HG03280 (cell line): ENCODE results near the gene SETBP1.
A peak's percentile ranks its signal among the peaks of the same experiment; 100 is the strongest.

ENCODE experiments used
- ATAC-seq: cut with Tn5 transposase; IDR thresholded peaks from one replicate; pipeline ENCODE4 v1.9.1; 2021; ENCODE audit warnings: mild to moderate bottlenecking, moderate library complexity; ENCODE audit not compliant: unreplicated experiment

The SETBP1 gene

DNA sequence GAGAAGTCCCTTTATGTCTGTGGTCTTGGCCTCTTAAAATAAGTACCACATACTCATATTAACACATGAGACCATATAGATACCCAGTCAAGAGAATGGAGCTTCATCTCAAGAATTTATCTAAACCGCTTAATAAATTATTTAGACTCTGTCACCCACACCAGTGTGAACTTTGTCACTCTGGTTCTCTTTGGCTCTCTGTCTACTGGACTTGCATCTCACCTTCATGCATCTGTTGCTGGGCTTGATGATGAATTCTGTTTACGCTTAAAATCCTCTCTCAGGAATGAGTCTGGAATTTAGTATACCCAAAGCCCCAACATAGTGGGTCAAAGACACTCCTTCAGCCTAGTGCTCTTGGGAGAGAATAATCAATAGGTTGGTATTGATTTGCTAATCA, 73.9 kb downstream of the SETBP1 start:
- ATAC-seq, result no peak

GRCh38 chr18:44758861-44759631, 78.4 kb downstream of the SETBP1 start:
- peak; percentile 97 for ATAC-seq

GRCh38 chr18:44759925-44760342, 79.2 kb downstream of the SETBP1 start:
- ATAC-seq, result peak; percentile 57

DNA sequence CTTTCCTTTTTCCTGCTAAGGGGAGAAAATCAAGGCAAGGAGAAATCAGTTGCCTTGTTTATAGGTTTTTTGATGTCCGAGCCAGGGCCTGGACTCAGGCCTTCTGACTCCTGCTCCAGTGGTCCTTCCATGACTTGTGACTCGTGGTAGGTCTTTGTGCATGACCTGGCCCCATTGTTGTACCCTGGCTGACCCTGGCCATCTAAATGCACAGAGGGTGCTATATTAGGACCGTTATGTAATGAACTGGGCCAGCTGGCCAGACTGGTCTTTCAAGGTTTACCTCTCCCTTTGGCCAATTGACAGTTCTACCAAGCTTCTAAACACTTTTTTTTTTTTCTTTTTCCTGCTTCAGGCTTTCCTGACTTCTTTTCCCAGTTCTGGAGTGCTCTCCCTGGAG, 81.1 kb downstream of the SETBP1 start:
- ATAC-seq, result no peak

DNA sequence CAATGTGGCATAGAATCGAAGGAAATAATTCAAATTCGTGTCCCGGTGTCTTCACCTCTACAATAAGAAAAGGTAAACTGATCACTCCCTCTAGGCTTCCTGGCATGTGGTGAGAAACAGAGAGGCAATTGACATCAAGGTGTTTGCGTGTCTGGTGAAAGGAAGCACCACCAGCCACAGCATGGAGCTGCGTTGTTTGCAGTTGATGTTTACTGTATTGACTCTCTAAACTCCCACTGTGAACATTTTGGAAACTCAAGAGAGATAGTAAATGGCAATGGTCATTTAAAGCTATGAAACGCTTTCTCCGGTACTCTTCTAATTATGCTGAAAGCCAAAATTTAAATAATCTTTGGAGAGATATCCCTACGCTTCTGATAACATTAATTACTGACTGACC, 82.6 kb downstream of the SETBP1 start:
- no peak for ATAC-seq

DNA sequence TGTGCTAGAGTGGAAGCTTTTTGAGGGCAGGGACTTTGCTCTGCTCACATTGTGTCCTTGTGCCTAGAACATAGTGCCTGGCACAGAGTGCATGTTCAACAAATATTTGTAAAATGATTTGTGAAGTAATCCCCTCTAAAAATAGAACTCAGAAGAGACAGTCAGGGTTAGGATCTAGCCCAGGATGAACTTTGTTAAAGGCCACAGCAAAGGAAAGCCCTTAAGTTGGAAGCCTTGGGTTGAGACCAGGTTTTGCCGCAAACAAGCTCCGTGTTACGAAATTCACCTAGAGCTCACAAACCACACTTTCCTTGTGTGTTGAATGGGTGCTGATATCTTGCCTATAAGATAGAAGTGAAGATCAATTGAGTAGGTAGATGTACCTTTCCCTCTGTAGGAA, 84.2 kb downstream of the SETBP1 start:
- ATAC-seq, result no peak

GRCh38 chr18:44765456-44765855, 84.8 kb downstream of the SETBP1 start:
- no peak for ATAC-seq

- ATAC-seq, result no peak
Observed at GRCh38 chr18:44766450-44766849, 85.8 kb downstream of the SETBP1 start.

GRCh38 chr18:44767807-44768206, 87.1 kb downstream of the SETBP1 start:
- no peak for ATAC-seq

- ATAC-seq, result no peak
Observed at GRCh38 chr18:44770641-44771040, 90.0 kb downstream of the SETBP1 start.

GRCh38 chr18:44771572-44771955, 90.9 kb downstream of the SETBP1 start:
- no peak for ATAC-seq

DNA sequence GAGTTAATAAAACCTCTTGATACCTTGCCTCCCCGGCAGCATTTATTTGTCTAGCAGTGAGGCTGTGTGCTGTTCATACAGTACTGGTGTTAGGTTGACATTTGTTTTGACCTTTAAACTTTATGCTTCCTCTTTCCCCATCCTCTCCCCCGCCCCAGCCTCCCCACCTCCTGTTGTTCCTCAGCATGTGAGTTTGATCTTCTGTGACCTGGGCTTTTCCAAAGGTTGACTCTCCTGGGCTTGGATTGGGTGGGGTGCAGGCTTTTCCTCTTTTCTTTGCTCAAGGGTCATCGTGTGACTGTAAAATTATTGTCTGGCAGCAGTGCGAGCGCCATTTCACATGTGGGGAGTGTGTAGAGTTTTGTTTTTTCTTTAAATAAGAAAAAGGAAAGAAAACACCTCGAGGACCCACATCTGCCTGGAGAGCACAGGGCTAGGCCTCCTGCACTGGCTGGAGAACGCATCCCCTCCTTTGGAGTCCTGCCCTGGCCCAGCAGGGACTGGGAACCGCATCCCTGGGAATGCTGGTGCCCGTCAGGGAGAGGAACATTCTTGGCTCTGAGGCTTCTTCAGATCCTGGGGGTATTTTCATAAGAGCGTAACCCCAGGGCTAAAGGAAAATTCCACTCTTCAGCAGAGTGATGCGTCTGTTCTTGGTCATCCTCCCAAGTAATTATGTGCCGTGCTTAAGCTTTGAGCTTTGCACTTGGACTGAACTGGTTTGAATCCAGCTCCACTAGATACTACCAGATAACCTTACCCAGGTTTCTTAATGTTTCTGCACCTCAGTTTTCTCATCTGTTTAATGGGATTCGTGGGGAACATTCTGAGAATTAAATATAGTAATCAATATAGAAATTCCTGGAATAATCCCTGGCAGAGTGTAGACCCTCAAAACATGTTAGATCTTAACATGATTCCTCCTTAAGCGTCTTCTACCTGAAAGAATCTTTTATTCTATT, 91.5 kb downstream of the SETBP1 start:
- ATAC-seq, result no peak

- ATAC-seq, result no peak
Observed at GRCh38 chr18:44773640-44774155, 93.0 kb downstream of the SETBP1 start.

DNA sequence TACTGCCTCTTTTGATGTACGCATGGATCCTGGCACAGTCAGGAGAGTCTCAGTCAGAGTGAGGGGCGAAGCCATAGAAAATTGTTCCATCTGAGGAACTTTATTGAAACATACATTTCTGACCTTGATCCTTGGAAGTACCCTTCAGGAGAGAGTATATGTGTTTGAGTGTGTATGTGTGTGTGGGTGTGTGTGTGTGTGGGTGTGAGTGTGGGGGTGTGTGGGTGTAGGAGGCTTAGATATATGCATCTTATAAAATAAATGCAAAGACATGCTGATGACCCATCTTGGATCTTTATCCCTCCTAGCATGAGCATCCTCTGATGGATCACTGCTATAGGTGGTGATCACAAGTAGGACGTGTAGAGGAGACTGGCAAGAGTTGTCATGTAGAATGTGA, 93.5 kb downstream of the SETBP1 start:
- ATAC-seq, result no peak

DNA sequence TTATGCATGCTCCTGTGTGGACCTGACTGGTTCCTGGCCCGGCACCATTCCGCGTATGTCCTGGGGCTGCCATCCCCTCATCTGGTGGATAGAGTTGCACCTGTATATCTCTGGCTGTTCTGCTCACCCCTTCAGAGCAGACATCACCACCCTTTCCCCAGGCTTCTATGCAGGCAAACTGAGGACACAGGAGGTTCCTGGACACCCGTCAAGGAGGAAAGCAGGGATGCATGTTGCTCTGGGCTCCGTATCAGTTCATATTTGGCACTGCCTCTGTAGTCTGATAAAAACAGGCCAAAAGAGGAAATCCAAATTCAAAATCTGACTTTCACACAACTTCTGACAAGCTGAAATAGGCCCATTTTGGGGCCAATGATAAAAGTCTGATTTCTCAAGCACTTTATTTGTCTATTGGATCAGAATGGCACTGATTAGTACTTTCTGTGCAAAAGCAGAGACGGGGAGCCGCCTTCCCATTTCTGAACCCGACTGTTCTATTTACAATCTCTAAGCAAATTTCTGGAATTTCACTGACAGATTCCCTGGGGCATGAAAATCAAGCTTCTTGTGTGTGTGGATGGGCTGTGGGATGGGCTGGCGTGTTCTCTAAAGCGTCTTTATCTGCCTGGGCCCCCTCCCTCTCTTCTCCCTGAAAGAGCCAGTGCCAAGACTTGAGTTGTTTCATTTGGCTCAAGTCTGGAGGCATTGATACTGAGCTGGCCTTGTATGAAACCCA, 96.9 kb downstream of the SETBP1 start:
- ATAC-seq, result no peak

DNA sequence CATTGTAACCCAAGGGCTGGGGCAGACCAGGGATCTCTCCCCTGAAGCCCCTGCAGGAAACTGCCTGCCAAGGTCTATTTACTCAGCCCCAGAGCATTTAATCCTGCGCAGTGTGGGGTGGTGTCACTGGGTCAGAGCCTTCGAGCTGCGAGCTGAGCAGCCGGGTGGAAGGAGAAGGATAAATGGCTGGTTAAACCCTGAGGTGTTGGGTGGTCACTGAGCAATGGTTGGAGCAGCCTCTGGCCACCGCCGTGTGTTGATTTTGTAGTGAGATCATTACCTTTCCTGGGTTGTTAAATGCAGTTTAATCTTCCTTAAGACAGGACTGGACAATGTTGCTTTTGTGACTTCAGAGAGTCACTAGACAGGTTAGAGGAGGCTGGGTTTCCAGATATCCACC, 98.1 kb downstream of the SETBP1 start:
- ATAC-seq, result no peak

- no peak for ATAC-seq
Observed at GRCh38 chr18:44779753-44780292, 99.1 kb downstream of the SETBP1 start.

- ATAC-seq, result no peak
Observed at GRCh38 chr18:44781886-44782285, 101.2 kb downstream of the SETBP1 start.

- ATAC-seq, result no peak
Observed at GRCh38 chr18:44782617-44783016, 101.9 kb downstream of the SETBP1 start.

GRCh38 chr18:44783371-44783770, 102.7 kb downstream of the SETBP1 start:
- no peak for ATAC-seq

DNA sequence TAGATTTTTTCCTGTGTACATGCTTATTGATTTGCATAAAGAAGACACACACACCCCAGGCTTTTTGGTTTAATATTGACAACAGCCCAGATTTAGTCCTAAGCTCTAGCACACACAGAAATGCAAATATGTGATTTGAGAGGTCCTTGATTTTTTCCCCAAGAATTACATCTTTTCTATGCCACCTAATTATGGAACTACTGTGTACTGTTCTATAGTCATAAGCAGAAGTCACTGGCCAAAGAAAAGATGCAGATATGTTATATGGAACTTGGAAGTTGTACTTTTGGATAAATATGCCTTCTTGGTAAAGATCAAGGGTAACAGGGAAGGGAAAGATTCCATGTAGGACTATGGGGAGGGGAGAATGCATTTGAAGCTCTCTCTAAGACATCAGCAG, 105.6 kb downstream of the SETBP1 start:
- peak; percentile 15 for ATAC-seq
